Stimulated activated CD4-positive, alpha-beta T cell treated with anti-CD3 and anti-CD28 coated beads, Interleukin-15, amount 100 ng/mL, for 24 hours (primary cell): ENCODE measurements around the gene CCDC187.
A peak's percentile ranks its signal among the peaks of the same experiment; 100 is the strongest.

Experiments used
- DNase-seq: peaks from one replicate; pipeline ENCODE4 v3.0.0-alpha.2; 2020

CCDC187 gene

DNA sequence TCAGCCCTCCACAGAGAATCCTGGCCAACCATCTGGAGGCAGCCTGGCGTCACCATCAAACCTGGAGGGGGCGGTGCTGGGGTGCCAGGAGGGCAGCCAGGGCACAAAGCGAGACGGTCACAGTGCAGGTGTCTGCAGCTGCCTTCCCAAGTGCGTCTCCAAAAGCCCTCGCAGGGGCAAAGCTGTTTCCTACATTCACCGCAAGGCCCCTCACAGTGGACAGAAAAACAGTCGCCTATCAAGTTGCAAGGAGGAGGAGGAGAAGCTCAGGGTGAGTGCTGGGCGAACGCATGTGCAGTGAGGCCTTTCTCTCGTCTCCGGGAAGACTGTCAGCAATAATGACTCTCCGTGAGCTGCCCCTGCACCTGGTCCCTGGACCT, 81.0 kb downstream of the CCDC187 start:
- DNase-seq, result no peak

DNA sequence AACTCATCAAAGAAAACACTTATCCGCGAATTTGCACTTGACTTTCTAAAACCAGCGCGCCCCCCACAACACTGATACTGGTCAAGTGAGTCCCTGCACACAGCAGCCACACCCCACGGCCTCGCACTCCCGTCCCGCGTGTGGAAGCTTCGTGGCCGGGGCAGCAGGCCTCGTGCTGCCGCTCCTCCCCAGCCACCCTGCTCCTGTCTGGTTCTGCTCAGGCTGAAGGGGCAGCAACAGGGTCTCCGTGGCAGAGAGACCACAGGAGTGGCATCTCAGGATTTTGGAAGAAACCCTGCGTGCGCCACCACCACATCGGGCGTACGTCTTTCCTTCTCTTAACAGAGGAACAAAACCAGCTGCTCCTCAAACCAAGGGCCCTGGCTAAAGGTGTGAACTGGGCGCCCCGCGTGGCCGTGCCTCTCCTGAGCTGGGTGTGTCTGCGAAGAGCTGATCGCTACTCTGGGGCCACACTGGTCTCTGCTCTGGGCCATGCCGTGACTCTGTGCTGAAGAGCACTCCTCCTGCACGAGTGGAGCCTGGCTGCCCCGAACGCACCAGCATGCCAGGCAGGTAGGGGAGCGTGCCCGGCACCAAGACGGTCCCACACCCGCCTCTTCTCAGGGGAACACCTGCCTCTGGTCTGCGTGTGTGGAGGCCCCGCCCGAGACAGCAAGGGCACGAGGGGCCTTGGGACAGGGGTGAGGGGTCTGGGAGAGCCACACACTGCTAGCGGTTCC, 81.6 kb downstream of the CCDC187 start:
- no peak for DNase-seq

DNA sequence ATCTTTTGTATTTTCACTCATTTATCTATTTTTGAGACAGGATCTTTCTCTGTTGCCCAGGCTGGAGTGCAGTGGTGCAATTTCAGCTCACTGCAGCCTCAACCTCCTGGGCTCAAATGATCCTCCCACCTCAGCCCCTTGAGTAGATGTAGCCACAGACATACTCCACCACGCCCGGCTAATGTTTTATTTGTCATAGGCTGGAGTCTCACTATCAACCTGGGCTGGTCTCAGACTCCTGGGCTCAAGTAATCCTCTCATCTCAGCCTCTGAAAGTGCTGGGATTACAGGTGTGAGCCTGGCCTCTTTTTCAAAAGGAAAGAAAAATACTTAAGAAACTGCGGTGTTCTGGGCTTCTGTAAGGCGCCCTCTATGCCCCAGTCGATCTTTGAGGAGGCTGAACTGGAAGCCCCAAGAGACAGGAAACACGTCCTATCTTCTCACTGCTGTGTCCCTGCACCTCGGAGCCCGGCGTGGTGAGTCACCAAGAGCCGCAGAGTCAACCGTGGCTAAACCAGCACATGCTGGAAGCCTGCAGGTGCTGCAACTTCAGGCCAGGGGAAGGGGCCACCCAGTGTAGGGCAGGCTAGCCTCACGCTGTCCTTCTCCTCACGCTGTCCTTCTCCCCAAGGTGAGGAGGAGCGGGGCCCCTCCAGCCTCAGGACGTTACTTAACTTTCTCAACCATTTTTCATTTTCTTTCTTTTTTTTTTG, 83.7 kb downstream of the CCDC187 start:
- DNase-seq, result peak; percentile 37

DNA sequence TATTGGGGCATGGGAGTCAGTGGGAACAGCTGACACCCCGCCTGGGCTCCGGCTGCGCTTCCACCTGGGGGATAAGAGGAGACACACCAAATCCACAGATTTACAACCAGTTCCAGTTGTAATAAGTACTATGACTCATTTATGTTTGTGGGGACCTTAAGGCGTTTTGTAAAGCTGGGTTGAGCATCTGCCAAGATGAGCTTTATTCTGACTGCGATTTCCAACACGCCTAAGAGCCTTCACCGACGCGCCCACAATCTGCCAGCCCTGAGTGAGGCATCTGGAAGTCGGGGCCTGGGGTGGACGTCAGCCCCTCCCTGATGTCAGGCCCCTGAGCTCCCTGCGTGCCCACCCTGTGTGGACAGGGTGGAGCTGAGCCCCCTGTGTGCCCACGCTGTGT, 84.6 kb downstream of the CCDC187 start:
- no peak for DNase-seq

DNA sequence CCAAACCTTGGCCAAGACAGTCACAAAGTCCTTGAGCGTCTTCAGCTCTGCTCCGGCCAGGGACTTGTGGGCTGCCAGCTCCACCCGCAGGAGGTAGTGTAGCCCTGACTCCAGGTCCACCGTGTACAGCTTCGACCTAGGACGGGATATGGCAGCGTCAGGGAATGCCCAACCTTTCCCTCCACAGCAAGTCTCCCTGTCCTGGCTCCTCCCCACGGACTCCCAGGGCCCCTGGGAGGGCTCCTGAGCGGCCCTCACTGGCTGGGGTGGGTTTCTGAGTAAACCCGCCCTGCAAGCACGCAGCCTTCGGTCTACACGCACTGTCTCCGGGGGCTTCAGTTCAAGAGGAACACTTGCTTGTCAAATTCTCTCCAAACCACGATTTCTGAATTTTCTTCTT, 85.2 kb downstream of the CCDC187 start:
- DNase-seq, result no peak

DNA sequence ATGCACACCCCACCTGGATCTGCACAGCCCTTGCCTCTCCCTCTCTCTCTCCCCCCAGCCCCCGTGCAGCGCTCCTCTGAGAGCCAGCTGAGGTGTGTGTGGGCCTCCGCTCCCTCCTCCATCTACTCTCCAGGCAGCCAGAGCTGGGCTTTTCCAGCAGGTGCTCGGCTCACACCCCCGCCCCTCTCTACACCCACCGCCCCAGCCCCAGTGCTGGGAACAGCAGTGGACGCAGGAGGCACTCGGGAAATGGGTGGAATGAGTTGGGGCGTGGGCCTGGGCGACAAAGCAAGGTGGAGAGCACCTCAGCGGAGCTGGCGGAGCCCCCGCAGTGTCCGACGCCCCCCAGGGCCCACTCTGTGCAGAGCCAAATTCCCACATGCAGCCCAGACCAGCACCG, 85.6 kb downstream of the CCDC187 start:
- DNase-seq, result no peak

DNA sequence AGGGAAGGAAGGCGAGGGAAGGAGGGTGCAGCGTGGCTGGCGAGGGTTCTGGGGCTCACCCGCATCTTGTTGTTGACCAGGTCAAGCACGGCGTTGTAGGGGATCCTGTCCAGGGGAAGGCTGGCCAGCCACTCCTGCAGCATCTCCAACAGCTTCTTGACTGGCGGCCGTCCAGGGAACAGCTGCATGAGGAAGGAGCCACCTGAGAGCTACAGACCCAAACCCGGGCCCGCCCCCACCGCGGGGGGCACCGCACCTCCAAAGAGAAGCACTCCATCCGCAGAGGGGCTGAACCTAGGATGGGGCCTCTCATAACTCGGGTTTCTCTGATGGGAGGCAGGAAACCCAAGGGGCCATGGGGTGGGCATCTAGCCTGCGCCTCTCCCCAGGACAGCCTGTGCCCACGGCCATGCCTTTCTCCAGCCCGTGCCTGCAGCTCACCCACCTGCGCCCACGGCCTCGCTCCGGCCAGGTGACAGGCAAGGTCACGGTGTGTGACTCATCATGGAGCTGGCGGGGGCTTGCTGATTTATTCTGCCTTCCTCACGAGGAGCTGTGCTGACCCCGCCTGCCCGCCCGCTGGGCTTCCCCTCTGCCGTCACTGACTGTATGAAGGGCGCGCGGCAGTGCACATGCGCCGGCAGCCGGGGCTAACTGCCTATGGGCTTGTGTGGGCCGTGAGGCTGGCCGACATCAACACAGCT, 87.2 kb downstream of the CCDC187 start:
- no peak for DNase-seq

DNA sequence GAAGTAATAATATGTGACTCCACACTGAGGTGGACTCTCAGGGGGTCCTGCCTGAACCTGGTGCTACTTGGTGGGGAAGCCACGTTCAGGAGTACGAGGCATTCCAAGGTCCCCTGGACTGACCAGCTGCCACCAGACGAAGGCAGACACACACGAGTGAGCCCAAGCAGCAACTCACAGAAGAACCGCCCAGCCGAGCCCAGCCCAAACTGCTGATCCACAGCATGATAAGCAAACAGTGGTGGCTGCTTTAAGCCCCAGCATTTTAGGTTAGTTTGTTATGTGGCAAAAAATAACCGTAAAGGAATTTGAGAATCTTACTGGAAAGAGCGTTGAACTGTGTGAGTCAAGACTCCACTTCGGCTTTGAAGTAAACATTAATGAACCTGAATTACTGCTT, 90.2 kb downstream of the CCDC187 start:
- DNase-seq, result no peak

DNA sequence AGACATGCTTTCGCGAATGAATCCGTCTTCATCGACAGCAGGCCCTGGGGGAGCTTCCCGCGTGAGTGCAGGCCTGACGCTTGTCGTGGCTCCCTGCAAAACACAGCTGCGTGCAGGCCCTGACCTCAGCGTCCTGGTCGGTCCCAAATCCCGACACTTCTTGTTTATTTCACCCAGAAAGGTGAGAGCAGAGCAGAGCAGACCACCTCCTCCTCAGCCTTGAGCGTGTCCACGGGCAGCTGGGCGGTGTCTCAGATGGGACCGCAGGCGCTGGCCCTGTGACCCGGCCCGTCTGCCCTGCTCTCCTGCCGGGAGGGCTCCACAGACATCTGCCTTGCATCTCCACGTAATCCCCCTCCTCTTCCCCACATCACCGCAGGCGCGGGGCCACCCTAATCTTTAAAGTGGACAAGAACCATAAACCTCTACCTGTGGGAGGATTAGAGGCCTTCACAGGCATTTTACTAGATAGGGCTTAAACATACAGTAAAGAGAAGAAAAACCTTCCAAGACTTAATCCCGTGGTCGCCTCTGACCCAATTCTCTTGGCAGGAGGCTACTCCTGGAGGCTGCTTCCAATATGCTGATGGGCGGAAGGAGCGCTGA, 91.4 kb downstream of the CCDC187 start:
- no peak for DNase-seq

DNA sequence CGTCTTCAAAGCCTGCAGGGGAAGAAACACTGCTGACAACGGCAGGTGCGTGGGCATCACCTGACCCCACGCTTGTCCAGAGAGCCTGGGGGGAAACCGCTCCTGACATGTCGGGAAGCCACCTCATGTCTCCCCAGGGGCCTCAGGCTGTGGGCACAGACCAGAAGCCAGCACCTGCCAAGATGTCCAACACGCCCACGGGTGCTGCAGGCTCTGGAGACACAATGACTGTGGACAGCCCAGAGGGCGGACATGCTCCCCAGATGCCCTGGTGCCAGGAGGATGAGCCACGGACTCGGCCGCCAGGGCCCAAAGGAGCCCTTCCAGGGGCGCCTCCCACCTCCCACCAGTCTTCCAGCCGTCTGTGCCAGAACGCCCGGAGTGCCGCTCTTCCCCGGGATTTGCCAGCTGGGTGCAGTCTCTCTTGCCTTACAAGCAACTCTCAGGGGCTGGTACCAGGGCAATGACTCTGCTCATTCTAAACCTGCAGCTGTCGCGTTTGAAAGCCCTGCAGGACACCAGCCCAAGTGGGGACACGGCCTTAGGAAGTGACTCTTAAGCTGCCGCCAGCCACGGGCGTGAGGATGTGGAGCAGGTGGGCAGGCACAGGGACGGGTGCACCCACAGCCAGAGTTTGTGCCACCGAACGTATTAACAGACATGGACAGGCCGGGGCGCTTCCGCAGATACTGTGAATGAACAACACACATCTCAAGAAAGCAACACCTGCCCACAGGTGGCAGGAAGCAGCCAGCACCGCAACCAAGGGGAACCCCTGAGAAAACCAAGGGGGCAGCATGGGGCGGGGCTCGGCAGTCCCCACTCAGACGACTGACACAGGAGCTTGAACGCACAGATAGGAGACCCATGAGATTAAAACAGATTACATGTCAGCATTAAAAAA, 92.2 kb downstream of the CCDC187 start:
- no peak for DNase-seq

DNA sequence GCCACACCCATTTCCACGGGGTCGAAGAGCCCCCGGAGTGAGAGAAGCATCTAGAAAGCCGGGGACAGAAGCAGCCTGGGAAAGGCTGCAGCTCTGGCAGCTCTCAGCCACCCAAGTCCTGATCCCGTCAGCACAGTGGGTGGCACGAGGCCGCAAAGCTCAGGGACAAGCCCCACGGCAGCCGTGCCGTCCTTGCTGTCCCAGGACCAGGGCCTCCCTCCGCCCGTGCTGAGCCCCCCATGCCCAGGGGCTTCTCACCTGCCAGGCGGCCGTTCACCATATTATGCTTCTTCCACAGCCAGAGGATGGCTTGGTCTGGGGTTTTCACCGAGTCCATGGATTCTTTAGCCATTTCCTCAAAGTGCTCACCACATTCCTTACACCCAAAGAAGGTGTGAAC, 92.9 kb downstream of the CCDC187 start:
- no peak for DNase-seq

DNA sequence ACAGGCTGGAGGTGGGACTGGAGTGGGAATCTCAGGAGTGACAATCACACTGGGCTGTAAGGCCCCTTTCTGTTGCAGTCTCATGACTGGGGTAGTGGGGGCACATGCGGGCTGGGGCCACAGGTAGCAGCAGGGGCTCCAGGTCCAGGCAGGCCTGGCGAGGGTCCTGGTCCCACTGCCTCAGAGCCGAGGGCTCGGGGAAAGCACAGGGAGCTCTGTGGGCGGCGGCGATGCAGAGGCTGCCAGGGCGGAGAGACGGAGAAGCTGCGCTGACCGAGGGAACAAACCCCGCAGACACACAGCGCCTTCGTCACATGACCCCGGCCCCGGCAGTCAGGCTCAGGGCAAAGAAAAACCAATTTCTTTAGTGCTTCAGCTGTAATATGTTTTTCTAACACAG, 93.6 kb downstream of the CCDC187 start:
- no peak for DNase-seq

DNA sequence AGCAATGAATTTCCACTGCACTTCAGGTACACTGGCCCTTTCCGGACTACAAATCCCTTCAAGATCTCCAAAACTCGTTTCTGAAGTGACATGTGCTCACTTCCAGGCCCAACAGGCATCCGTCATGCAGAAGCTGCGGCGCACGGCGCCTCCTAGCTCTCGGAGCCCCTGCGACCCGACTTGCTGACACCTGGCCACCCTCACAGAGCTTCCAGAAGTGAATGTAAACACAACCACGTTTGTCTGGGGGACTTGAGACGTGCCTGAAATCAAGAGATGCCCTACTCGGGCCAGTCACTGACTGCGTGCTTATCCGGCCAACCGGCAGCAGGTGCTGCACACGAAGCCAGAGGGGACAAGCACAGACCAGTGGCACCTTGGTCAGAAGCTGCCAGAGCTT, 94.1 kb downstream of the CCDC187 start:
- DNase-seq, result no peak

DNA sequence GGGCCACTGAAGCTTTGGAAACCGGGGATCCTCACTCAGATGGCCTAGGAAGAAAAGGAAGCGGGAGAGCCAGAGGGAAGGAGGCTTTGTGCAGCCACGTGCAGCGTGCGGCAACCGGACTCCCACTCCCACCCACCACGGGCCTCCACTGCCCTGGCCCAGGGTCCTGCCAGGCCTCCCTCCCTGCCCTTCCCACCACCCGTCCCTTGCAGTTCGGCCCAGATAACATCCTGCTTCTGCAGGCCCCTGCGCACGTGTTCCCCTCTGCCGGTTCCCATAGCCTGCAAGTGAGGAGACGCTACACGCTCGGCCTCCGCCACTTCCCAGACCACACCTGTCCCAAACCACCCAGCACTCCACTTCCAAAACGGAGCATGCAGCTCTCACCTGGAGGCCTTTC, 94.7 kb downstream of the CCDC187 start:
- DNase-seq, result no peak

DNA sequence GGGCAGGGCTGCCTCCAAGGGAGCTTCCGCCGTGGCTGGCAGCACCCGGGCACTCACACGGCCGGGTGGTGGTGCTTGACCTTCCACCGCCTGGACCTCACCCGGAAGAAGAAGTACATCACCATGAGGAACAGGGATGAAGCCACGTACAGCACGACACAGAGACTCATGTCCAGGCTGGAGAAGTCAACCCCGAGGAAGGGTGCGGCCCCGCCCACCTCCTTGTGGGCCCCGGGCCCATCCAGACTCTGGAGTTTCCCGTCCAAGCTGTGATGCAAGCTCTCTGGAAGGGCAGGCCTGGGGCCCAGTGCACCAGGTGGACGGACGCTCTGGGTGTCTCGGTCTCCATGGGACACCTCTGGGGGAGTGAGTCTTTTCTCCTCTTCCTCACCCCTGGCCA, 95.2 kb downstream of the CCDC187 start:
- no peak for DNase-seq

DNA sequence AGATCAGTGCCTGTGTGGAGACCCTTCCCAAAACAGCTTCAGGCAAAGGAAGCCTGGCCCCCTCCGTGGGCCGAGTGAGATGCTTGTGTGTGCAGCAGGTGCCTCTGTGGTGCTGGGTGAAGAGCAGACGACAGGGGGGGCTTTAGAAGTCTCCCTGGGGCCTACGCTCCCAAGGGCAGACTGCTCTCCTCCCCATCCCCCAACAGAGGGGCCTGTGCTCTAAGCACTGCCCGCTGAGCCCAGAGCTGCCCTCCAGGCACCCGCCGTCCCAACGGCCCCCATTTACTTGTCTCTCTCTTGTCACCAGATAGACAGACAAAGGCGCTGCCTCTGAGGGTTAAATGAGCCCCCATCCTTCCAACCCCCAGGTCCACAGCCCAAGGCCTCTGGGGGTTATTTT, 96.3 kb downstream of the CCDC187 start:
- DNase-seq, result no peak

DNA sequence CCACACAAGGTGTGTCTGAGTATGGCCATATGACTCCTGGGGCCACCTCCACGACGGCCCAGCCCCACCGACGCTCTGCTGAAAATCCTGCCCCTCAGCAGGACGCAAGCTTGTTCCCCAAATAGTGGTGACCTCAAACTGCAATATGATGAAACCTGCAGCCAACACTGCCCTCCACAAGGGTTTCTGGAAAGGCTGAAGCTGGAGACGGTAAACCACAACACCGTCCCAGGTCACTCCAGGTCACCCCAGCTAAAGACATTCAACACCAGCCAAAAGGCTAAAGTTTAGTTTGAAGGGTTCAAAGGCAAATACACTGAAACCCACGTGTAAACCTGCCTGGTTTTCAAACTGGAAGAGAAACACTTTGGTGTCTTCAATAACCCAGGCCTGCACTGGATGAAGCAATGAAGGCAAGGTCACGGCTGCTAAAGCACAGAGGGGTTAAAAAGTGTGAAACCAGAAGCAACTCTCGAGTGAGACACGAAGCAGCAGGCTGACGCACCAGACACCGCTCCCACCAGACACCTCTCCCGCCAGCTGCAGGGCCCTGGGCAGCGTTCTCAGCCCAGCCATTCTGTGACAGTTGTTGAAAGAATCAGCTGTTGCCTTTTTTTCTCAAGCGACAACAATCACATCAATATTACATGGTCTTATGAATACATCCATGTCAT, 97.2 kb downstream of the CCDC187 start:
- DNase-seq, result no peak

DNA sequence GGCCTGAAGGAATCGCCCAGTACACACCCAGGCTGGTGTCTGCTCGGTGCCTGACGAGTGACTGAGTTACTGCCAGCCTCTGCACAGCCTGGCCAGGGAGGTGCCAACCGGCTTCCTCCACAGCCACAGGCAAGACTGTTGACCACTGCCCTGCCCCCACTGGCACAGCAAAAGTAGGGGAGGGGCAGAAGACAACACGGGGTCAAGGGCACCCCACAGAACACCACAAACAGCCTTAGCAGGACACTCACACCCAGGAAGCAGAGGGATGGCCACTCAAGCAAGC, 98.2 kb downstream of the CCDC187 start:
- no peak for DNase-seq

DNA sequence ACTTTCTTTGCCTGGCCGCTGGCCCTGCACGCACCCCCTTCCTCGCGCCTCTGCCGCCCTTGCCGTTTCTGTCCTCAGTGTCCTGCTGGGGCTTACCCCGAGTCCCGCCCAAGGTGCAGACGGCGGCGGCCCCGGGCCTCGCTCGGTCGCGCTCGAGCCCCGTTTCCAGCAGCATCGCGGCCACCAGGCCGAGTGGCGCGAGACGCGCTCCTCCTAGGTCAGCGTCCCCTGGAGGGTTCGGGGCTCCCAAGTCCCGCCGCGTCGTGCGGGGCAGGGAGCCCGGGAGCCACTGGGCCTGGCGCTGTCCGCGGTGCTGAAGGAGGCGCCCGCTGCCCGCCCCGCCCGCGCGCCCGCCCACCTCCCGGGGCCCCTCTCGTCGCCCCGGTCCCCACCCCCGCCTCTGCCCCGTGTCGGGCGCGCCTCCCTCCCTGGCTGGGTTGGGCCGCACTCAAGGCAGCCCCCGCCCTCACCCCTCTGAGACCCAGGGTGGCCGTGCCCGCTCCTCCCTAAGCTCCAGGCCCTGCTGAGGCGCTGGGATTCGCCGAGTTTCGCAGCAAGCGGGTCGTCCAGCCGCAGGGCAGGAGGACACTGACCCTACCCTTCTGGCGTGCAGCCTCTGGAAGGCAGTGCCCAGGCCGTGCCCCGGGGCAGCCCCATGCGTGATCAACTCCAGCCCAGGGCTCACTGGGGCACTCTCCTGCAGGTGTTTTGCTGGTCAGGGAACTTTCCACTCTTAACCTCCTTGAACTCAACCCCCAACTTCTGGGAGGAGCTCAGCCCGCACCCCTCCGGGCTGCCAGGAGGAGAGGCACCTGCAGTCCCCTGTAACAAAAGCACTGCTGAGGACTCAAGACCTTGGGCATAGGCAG, 98.8 kb downstream of the CCDC187 start, which contains the start of gene LHX3:
Gene LHX3 (minus strand): TSS at position 291 of the 869 bp plus-strand sequence. CDS start 116 bp downstream, at position 175.
- DNase-seq, result peak; percentile 29

DNA sequence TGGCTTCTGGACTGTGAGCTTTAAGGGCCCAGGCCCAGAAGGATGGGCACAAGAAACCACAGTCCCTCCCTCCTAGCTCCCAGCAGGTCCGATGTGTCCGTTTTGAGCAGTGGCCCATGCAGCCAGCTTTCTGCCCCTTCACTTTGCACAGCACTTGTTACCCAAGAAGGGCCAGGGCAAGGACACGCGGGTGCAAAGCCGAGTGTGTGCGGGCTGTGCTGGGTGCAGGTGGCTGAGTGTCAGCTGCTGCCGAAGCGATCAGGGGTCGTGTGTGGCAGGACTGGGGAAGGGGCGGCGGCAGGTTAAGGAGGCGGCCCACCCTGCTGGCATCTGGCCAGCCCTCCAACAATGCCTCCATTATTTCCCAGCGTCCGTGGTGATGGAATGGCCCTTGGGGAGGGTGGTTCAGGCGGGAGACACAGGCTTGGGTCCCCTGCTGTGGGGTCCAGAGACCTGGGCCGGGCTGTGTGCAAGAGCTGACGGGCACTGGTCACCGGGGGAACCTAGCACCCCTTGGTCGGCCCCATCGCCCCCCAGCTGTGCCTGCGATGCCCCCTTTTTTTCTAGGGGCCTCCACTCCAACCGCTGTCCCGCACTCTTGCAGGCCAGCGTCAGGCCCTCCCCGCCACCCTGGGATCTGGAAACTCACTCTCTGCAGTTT, 99.6 kb downstream of the CCDC187 start:
- no peak for DNase-seq
